Measurements from ENCODE around the gene CAMK2A. TPM values are rescaled to one million over a fixed set of nuclear protein-coding genes. Genes with fewer than 3 reads are reported as not detected.

Gene CAMK2A
- total RNA-seq, 4 donors from 2014 or later, result not detected

DNA sequence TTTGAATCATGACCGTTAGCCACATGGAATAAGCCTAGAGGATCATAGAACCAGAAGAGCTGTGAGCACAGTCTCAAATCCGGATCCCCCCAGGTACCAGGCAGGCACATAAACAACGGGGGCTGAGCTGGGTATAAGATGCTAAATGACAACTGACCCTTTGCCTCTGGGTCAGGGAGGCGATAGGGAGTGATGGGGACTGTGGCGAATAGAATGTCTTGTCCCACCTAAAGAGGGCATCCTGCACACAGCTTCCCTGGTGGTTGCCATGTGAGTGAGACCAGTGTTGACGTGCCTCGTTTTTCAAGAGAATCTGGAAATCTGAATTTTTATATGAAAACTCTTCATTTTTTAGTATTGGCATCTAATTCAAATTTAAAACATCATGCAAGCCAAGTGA lies 66.1 kb downstream of the CAMK2A start:
- no peaks in the 10 kb centered on the region for H3K36me3 ChIP-seq
- H3K4me1 ChIP-seq, result no peaks in the 10 kb centered on the region
- intact Hi-C loops (cut with DNase I), result no loop called here
- WGBS, 2 donors, result 94% methylated on average over 7 of the region's 7 CpGs
- H3K4me3 ChIP-seq (replicated peaks in 1 of 3), result no peak overlapping the region
- no peak overlapping the region for H3K27ac ChIP-seq
- no peak for DNase-seq
- no peaks in the 10 kb centered on the region for H3K9me3 ChIP-seq
- TF ChIP-seq CTCF (IDR thresholded peaks at IDR 0.05), result no peak
- H3K27me3 ChIP-seq, result no peaks in the 10 kb centered on the region

DNA sequence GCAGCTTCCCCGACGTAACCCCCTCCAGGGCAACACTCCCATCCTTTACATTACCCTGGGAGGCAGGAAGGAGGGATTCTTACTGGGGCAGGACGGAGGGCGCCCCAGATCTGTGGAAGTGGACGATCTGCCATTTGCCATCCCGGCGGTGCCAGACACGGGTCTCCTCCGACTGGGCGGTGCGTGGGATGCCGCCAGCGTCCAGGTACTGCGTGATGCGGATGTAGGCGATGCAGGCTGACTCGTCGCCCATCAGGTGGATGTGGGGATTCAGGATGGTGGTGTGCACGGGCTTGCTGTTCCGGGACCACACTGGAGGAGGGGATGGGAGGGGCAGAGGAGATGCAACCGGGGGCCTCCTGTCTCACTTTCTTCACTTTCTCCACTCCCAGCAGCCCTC lies 66.7 kb downstream of the CAMK2A start:
- H3K9me3 ChIP-seq, result no peaks in the 10 kb centered on the region
- H3K4me1 ChIP-seq, result peaks cover 0 to under 1% of the 10 kb centered on the region in 2 donors
- H3K36me3 ChIP-seq, result no peaks in the 10 kb centered on the region
- H3K4me3 ChIP-seq (replicated peaks in 1 of 3), result no peak overlapping the region
- TF ChIP-seq POLR2A (IDR thresholded peaks at IDR 0.05), result no peak
- TF ChIP-seq CTCF (IDR thresholded peaks at IDR 0.05), result no peak
- H3K27me3 ChIP-seq, result no peaks in the 10 kb centered on the region
- intact Hi-C loops (cut with DNase I), result no loop called here
- DNase-seq, result no peak
- WGBS, 2 donors, result 90 to 93% methylated on average over 21 of the region's 21 CpGs
- no peak overlapping the region for H3K27ac ChIP-seq

GRCh38 chr5:150221471-150221870 lies 68.1 kb downstream of the CAMK2A start:
- Histone ChIP-seq H3K4me3 (replicated peaks in 1 of 3) (no peak overlapping the region), H3K4me1 (peaks cover 0 to 4% of the 10 kb centered on the region in 2 donors), H3K9me3 (no peaks in the 10 kb centered on the region), H3K36me3 (no peaks in the 10 kb centered on the region), H3K27ac (no peak overlapping the region), H3K27me3 (no peaks in the 10 kb centered on the region)
- TF ChIP-seq POLR2A (IDR thresholded peaks at IDR 0.05) (no peak), CTCF (IDR thresholded peaks at IDR 0.05) (no peak)
- WGBS, 2 donors, result 57 to 75% methylated on average over 5 of the region's 5 CpGs
- intact Hi-C loops (cut with DNase I), result no loop called here
- no peak for DNase-seq

DNA sequence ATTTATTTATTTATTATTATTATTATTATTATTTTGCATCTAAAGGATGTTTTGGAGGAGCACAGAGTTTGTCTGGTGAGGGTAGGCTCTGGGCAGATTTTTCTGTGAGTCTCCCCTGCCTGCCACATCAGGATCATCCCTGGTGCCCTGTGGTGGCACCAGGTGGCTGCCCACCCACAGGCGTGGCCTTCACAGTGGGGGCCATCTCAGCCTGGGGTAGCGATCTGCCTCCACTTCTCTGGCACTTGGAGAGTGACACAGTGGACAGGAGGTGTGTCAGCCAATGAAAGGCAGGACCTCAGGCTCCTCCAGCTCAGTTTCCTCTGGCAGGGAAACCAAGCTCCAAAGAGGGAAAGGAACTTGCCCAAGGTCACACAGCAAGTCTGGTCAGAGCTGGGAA lies 69.7 kb downstream of the CAMK2A start:
- intact Hi-C loops (cut with DNase I), result loop anchor here (5.0 to 10.0 kb wide), 2 partner anchors 88 to 385 kb away; no protein-coding TSS in a partner anchor
- H3K4me1 ChIP-seq, result peaks cover 0 to 4% of the 10 kb centered on the region in 2 donors
- H3K4me3 ChIP-seq (replicated peaks in 1 of 3), result no peak overlapping the region
- H3K36me3 ChIP-seq, result no peaks in the 10 kb centered on the region
- no peaks in the 10 kb centered on the region for H3K9me3 ChIP-seq
- no peaks in the 10 kb centered on the region for H3K27me3 ChIP-seq
- no peak for DNase-seq
- no peak overlapping the region for H3K27ac ChIP-seq
- TF ChIP-seq POLR2A (IDR thresholded peaks at IDR 0.05), result no peak
- no peak for TF ChIP-seq CTCF (IDR thresholded peaks at IDR 0.05)
- 71 to 86% methylated on average over 1 to 2 of the region's 2 CpGs for WGBS, 2 donors

DNA sequence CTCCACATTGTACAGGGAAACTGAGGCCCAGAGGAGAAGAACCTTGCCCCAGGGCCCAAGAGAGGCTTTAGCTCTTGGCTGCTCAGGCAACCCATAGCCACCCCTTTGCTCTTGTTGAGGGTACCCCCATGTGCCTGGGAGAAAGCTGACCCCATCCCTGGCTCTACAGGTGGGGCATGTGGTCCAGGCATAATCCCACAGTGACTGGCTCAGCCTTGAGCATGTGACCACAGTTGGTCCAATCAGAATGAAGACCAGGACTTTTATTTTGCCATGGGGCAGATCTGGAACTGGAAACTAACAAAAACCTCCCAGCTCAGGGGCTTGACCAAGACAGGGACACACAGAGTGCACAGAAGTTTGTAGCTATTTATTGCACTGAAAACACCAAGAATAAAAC lies 70.4 kb downstream of the CAMK2A start:
- DNase-seq, result no peak
- peaks cover 0 to 4% of the 10 kb centered on the region in 2 donors for H3K4me1 ChIP-seq
- H3K4me3 ChIP-seq (replicated peaks in 1 of 3), result no peak overlapping the region
- H3K27me3 ChIP-seq, result no peaks in the 10 kb centered on the region
- intact Hi-C loops (cut with DNase I), result loop anchor here (5.0 to 10.0 kb wide), 2 partner anchors 87 to 384 kb away; no protein-coding TSS in a partner anchor
- TF ChIP-seq CTCF (IDR thresholded peaks at IDR 0.05) (no peak), POLR2A (IDR thresholded peaks at IDR 0.05) (no peak)
- no peaks in the 10 kb centered on the region for H3K9me3 ChIP-seq
- no peaks in the 10 kb centered on the region for H3K36me3 ChIP-seq
- no peak overlapping the region for H3K27ac ChIP-seq
